DMS153 (cell line): ENCODE results near the gene MIXL1.
"Not testable (repeated sequence)": the region's sequence is repeated elsewhere in the genome, so short reads cannot be mapped to it uniquely, and the experiment has no call there.

Source experiments
- DNase-seq: peaks from one replicate; lab custom pipeline; 2025; lab: John Stamatoyannopoulos, UW

MIXL1 gene

DNA sequence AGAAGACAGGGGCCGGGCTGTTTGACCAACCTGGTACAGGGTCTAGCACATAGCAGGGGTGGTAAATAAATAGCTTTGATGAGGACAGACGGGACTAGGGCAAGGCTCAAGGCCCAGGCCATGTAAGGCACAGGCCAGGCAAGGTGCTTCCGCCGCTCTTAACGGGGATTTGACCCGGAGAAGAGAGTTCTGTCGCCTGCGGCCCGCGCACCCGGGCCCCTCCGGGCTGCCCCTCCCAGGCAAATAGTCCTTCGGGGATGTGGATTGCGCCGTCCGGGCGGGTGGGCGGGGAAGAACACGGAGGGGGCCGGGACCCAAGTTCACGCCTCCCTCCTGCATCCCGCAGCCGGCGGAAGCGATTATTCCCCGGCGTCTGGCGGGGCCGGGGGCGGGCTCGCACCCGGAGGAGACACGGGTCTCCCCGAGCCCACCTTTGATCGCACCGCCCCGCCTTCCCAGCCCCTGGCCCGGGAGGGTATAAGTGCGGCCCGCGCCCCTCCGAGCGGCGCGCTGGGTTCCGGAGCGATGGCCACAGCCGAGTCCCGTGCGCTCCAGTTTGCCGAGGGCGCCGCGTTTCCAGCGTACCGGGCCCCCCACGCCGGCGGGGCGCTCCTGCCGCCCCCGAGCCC, at the start of gene MIXL1:
Gene MIXL1, plus strand, starts transcription at position 508 of the 629 bp plus-strand sequence. Its CDS starts 18 bp downstream, at position 526.
- no peak for DNase-seq

DNA sequence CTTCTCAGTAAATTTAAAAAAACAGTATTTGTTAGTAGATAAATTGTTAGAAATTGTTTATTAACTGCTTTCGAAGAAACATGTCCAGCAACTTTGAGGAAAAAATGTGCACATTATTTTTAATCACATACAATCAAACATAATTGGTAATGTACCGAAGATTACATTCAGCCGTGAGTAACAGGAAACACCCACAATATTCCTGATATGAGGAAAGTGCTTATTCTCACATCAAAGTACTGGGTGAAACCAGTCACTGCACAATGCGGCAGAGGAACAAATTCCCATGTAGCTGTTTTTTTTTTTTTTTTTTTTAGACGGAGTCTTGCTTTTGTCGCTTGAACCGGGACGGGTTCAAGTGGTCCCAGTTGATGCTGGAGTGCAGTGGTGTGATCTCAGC, 46.6 kb upstream of the MIXL1 start:
- no peak for DNase-seq

- no peak for DNase-seq
Measured at GRCh38 chr1:226181996-226182714, 41.3 kb upstream of the MIXL1 start.

- no peak for DNase-seq
Measured at GRCh38 chr1:226185141-226186036, 38.1 kb upstream of the MIXL1 start.

GRCh38 chr1:226186124-226187018, 37.1 kb upstream of the MIXL1 start, which contains the start of gene ACBD3:
Gene ACBD3, minus strand, starts transcription at chr1:226186741. Its CDS starts 66 bp downstream, at chr1:226186675.
- DNase-seq = peak; percentile 82

- no peak for DNase-seq
Measured at GRCh38 chr1:226187019-226187322, 36.5 kb upstream of the MIXL1 start.

DNA sequence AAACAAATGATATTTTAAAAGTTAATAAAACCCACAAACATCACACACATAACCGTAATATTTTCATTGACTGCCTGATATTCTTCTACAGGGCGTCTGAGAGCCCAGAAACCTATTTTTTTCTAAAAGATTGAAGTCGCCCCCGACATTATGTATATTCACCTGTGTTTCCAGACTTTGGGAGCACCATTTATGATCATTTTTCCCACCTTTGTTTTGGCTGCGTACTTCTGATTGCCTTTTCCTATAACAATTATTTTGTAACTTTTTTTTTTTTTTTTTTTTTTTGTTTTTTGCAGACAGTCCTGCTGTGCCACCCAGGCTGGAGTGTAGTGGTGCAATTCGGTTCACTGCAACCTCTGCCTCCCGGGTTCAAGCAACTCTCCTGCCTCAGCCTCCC, 36.1 kb upstream of the MIXL1 start:
- DNase-seq = no peak

- no peak for DNase-seq
Measured at GRCh38 chr1:226195144-226195543, 28.3 kb upstream of the MIXL1 start.

- DNase-seq = no peak
Measured at GRCh38 chr1:226199971-226200370, 23.5 kb upstream of the MIXL1 start.

DNA sequence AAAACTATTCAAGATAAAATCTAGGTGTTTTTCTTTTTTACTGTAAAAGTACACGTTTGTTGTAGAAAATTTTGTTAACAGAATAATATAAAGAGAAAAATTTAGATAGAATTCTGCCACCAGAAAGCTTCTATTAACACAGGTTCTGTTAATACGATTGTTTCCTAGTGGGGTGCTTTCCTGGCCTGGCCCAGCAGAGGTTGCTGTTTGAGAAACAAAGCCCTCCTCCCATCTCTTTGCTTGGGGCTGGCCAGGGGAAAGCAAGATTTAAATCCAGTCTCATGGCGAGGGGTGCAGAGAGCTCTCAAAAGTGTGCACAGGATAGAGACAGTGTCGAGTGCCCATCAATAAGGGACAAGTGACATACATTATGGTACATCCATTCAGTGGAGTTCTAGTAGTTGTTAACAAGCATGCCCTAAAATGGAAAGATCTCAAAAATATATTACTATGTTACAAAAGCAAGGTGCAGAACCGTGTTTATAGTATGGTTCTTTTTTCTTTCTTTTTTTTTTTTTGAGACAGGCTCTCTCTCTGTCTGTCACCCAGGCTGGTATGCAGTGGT, 22.4 kb upstream of the MIXL1 start:
- no peak for DNase-seq

- DNase-seq = no peak
Measured at GRCh38 chr1:226202246-226202645, 21.2 kb upstream of the MIXL1 start.

GRCh38 chr1:226202666-226203065, 20.8 kb upstream of the MIXL1 start:
- DNase-seq = not testable (repeated sequence)

DNA sequence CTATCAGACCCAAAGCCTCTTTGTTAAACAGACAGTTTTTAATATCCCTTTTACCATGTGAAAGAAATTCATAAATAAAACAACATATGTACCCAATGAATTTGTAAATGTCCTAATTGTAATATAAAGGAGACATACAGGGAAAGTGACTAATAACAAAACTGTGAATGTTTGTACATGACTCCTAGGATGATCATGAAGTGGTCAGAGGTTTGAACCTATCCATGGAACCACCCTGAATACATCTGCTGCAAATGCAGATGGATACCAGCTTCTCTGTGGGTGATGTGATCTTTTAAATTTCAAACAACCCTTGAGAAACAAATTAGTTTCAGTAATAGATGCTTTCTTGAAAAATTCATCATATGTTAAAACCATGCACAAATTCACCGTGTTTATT, 20.2 kb upstream of the MIXL1 start:
- DNase-seq = no peak

- DNase-seq = no peak
Measured at GRCh38 chr1:226203655-226204054, 19.8 kb upstream of the MIXL1 start.

- DNase-seq = no peak
Measured at GRCh38 chr1:226204198-226204597, 19.3 kb upstream of the MIXL1 start.

DNA sequence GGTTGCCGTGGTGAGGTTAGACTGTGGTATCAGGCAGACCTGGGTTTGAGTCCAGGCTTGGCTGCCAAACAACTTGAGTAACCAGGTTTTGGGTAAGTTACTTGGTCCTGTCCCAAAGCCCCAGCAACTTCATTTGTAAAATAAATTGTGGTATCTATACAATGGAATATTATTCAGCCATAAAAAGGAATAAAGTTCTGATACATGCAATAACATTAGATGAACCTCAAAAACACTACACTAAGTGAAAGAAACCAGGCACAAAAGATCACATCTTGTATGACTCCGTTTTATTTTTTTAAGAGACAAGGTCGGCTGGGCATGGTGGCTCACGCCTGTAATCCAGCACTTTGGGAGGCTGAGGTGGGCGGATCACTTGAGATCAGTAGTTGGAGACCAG, 16.4 kb upstream of the MIXL1 start:
- DNase-seq = no peak

GRCh38 chr1:226209307-226210059, 14.0 kb upstream of the MIXL1 start:
- DNase-seq = no peak

DNA sequence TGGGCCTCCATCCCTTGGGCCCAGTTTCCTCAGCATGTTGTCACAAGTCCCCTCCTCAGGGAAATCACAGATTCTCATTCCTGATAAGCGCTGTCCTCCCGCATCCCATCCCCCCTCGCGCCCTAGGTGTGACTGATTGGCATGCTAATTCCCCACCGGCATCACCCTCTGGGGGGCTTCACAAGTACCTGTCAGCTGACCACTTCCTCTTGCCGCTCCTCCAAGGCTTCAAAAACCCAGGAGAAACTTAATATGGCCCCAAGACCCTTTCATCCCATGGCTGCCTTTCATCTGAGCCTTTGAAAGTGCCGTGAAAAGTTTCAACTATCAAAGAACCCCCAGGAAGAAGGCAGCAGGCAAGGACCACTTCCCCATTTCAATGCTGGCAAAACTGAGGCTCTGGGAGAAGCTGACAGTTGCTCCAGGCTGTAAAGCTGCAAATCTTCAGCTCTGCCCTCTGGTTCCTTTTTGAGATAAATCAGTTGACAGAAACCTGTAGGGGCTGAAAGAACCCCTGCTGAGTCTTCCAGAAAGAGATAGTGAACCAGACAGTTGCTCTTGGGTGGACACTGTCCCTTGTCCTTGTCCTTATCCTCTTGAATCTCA, 12.8 kb upstream of the MIXL1 start:
- no peak for DNase-seq

DNA sequence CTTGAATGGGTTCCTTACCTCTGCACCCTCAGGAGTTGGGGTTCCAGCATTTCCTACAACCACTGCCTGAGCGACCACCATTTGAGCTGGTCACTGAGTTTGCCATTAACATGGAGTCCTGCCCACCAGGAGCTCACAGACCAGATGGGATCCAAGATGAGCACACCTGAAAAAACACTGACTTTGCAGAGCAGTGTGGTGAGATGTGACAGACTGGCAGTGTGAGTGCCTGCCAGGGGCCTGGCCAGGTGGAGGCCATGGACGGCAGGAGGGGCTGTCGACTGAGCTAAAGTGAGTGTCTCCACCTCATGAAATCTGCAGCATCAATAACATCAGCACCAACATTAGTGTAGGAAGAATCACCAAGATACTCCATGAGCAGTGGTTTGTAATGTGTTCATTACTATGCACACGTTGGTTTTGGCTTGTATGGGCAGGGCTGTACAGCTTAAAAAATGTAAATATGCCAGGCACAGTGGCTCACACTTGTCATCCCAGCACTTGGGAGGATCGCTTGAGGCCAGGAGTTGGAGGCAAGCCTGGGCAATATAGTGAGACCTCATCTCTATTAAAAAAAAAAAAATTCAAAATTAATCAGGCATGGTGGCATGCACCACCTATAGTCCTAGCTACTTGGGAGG, 12.2 kb upstream of the MIXL1 start:
- no peak for DNase-seq

DNA sequence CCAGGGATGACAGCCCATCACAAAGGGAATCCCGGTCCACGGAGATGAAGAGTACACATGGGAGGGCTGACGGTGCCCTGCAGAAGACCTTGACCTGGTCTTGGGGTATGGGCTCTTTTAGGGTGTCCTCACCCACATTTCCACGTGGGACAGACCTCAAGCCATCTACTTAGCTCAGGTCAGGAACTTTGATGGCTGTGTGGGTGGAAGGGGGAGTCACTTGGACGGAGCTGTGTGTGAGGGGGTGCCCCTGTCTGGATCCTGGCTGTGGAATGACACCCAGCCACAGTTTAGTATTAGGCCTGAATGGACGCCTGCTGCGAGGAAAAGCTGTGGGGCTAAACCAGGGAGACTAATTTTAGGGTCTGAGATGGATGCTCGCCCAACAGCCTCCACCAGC, 10.9 kb upstream of the MIXL1 start:
- DNase-seq = no peak
